Globus pallidus (tissue), 1 donor: ENCODE measurements around the gene ADAM10.
"Not testable (repeated sequence)": the region's sequence is repeated elsewhere in the genome, so short reads cannot be mapped to it uniquely, and the experiment has no call there.

Source experiments
- DNase-seq: peaks from one replicate; pipeline ENCODE4 v3.0.0-alpha.2; 2015; ENCODE audit warnings: low spot score

Gene ADAM10, protein sequence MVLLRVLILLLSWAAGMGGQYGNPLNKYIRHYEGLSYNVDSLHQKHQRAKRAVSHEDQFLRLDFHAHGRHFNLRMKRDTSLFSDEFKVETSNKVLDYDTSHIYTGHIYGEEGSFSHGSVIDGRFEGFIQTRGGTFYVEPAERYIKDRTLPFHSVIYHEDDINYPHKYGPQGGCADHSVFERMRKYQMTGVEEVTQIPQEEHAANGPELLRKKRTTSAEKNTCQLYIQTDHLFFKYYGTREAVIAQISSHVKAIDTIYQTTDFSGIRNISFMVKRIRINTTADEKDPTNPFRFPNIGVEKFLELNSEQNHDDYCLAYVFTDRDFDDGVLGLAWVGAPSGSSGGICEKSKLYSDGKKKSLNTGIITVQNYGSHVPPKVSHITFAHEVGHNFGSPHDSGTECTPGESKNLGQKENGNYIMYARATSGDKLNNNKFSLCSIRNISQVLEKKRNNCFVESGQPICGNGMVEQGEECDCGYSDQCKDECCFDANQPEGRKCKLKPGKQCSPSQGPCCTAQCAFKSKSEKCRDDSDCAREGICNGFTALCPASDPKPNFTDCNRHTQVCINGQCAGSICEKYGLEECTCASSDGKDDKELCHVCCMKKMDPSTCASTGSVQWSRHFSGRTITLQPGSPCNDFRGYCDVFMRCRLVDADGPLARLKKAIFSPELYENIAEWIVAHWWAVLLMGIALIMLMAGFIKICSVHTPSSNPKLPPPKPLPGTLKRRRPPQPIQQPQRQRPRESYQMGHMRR

DNA sequence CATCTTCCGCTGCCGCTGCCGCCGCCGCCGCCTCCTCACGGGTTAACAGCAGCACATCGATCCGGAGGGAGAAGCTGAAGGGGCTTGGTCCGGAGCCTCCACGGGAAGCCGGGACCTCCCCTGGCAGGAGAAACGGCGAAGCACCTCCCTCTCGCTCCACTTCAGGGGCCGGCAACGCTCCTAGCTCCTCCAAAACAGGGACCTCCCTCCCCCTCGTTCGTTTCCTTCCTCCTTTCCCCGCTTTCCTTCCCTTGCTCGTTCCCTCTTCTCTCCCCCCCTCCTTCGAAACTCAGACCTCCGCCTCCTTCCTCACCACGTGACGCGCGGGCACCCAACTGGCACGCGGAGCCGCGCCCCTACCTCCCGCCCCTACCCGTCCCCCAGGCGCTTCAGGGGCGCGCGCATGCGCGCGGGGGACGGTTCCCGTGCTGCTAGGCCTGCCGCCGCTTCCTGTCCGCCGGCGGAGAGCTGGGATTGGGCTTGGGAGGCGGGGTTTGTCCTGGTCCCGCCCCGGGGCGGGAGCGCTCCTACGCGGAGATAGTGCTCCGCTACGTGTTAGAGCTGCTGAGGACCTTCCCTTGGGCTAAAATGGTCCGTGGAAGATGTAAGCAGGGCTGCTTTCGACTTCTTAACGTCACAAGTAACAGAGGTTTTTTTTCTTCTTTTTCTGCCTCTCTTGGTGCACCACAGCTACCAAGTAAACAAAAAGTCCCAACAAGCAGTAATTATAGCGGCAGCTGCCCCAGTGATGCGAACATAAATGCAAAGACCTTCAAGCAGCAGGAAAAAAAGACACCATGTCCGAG, at the start of gene ADAM10:
TSS of gene ADAM10 (minus strand) at position 176 of the 806 bp plus-strand sequence. CDS start at position 3, 173 bp downstream.
- DNase-seq, result peak; percentile 99

GRCh38 chr15:58797505-58797904, 48.0 kb upstream of the ADAM10 start:
- no peak for DNase-seq

GRCh38 chr15:58795825-58796224, 46.3 kb upstream of the ADAM10 start:
- DNase-seq, result no peak

DNA sequence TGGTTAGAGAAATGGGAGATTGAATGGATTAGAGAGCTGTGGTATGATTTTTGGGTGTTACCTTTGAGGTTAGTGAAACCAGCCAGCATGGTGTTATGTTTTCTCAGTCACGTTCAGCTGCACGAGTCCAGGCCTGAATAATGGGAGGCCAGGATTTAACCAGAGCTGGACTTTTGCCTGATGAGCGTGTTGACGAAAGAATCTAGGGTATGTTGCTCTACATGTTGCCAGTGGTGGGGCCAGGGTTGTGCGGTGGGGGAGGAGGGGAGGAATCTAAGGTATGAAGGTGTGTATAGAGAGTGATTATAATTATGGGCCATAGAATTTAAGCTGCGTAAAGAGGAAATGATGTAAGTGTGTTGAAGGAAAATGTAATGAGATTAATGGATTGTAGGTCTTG, 44.4 kb upstream of the ADAM10 start:
- no peak for DNase-seq

- no peak for DNase-seq
These were observed 38.7 kb upstream of the ADAM10 start for GRCh38 chr15:58788056-58788710.

DNA sequence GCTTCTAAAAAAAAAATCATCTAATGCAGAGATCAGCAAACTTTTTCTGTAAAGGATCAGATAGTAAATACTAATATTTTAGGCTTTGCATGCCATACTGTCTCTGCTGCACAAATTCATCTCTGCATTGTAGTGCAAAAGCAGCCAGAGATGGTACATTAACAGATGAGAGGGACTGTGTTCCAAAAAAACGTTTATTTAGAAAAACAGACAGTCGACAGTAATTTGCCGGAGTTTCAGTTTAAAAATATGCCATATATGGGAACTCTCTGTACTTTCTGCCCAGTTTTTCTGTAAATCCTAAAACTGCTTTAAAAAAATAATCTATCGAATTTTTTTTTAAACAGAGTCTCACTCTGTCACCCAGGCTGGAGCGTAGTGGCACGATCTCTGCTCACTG, 35.8 kb upstream of the ADAM10 start:
- DNase-seq, result no peak

GRCh38 chr15:58779554-58779953, 30.0 kb upstream of the ADAM10 start:
- no peak for DNase-seq

GRCh38 chr15:58777107-58777506, 27.6 kb upstream of the ADAM10 start:
- no peak for DNase-seq

DNA sequence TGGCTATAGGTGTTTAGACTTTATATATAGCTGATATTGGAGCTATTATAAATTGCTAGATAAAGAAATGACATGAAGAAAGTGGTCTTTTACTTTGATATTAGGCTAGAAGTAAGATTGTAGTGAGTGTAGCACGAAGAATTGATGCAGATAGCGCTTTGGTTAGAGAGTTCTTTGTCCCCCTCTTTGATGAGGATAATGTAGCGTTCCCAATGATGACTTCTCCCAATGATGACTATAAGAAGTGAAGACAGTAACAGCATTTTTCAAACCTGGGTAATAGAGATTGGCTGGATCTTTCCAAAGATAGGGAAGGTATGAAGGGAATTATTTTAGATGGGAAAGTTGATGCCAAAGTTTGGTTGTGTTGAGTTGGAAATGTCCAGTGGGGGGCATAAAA, 25.9 kb upstream of the ADAM10 start:
- DNase-seq, result no peak

GRCh38 chr15:58773024-58773423, 23.5 kb upstream of the ADAM10 start:
- DNase-seq, result no peak

GRCh38 chr15:58771621-58772250, 22.2 kb upstream of the ADAM10 start:
- peak; percentile 51 for DNase-seq

DNA sequence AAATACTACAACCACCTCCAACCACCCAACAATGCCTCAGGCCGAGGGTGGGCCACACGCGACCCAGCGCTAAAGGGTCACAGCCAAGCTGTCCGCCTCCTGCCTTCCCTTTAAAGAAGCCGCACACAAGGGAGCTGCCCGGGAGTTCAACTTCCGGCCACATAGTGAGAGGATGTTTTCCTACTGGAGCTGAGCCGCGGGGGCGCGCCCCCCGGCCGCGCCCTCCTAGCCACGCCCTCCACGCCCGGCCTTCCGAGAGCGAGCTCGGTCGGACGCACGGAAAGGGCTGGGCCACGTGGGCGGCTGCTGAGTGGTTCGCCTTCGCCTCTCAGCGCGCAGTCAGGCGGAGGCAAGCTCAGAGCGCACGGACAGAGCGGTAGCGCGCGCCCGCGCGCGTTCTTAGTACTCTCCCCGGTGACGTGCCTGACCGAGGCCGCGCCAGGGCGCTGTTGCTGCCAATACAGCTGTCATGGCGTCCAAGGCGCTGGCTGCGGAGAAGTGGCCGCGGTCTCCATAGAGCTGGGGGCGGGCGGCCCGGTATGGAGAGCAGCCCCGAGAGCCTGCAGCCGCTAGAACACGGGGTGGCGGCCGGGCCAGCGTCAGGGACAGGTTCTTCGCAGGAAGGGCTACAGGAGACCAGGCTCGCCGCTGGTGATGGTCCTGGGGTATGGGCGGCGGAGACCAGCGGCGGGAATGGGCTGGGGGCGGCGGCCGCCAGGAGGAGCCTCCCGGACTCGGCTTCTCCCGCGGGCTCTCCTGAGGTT, 21.5 kb upstream of the ADAM10 start, which contains the start of gene MINDY2:
TSS of gene MINDY2 (plus strand) at position 446 of the 764 bp plus-strand sequence. CDS start at position 540, 94 bp downstream.
- peak; percentile 99 for DNase-seq

GRCh38 chr15:58770519-58770856, 21.0 kb upstream of the ADAM10 start:
- DNase-seq, result no peak

DNA sequence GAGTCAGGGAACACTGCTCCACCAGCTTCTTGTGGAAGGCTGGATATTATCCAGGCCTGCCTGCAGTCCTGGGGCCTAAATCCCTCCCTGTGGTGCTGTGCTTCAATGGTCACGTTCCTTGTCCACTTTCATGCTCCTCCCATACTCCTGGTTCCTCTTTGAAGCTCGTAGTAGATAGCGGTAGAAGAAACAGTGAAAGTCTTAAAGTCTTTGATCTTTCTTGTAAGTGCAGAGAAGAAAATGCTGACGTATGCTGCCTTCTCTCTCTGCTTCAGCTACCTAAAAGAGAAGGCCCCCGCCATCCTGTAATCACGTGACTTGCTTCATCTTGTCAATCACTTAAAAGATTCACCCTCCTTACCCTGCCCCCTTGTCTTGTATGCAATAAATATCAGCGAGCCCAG, 19.1 kb upstream of the ADAM10 start:
- not testable (repeated sequence) for DNase-seq

- DNase-seq, result no peak
These were observed 16.8 kb upstream of the ADAM10 start for GRCh38 chr15:58766290-58766689.

DNA sequence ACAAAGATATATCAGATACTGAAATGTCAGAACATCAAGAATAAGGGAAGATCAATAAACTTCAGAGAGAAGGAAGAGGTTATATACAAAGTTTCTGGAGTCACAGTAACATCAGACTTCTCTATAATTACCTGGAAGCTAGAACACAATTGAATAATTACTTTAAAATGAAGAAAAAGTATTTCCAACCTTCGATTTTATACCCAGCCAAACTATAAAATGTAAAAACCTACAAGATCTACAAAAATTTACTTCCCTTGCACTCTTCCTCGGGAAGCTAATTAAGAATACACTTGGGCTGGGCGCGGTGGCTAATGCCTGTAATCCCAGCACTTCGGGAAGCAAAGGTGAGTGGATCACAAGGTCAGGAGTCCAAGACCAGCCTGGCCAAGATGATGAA, 15.0 kb upstream of the ADAM10 start:
- DNase-seq, result no peak

DNA sequence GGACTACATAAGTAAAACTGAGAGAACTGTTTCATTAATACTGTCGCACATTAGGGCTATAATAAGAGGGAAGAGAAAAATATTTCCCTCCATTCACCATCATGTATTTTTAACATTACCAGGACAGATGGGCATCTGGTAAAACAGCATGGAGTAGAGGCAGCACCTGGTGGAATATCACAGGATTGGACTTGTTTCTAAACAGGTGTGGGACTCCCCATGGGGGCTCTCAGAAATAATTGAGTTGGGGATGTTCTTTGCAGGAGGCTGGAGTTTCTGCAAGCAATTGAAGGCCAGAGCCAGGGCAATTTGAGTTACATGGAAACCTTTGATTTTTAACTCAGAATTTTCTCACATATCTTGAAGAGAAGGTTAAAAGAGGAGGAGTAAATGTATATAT, 13.2 kb upstream of the ADAM10 start:
- DNase-seq, result no peak

GRCh38 chr15:58762285-58762684, 12.8 kb upstream of the ADAM10 start:
- no peak for DNase-seq

DNA sequence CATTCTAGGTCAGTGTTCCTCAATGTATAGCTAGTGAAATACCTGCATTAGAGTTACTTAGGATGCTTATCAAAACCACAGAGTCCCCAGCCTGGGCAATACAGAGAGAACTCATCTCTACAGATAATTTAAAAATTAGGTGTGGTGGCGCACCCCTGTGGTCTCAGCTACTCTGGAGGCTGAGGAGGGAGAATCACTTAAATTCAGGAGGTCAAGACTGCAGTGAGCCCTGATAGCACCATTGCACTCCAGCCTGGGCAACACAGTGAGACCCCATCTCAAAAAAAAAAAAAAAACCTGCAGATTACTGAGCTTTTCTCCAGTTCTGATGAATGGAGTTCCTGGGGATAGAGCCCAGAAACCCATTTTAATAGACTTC, 11.5 kb upstream of the ADAM10 start:
- no peak for DNase-seq

DNA sequence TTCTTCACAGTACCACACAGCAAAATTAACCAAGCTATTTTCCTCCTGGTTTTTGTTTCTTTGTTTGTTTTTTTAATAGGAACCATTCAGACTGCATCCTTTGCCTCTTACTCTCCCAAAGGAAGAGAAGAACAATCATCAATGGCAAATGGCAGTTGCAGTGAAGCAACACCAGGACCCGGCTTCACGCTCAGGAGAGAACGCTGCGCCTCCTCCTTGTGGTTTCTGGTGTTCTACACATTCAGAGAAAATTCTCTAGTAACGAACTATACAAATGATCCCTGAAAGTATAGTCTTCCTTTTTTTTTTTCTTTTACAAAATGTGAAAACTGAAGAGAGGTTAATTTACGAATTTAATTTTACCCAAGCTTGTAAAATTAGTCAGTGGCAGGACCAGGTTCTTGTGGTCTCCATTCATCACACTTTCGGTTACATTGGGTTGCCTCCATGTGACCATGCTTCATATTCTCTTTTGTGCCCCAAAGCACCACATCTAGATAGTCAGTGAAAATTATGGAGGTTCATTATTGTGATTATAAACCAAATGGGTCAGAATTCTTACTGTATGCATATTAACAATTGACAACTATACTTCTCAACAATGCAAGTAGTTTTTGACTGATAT, 11.0 kb upstream of the ADAM10 start:
- DNase-seq, result no peak
